A549 (cell line): ENCODE data around the gene SLC16A7. TPM values are rescaled to one million over a fixed set of nuclear protein-coding genes. Genes with fewer than 3 reads are reported as not detected.

Source experiments
- ATAC-seq, 2 experiments: fragments of 200-7000 bp in 1 of 2; fragments of >200 bp in 1 of 2; cut with Nextera tagmentation in 1 of 2; cut with Tn5 transposase in 1 of 2; 3 replicates each; pipeline versions ENCODE4 v1.8.0 to v1.9.1; 2018 to 2020; ENCODE audit warnings: mild to moderate bottlenecking in 1 of 2, moderate library complexity in 1 of 2
- CTCF ChIA-PET: fragments of 300-600 bp; sonication (Branson Sonifier 250); formaldehyde crosslinking; extraction: SDS; loops from one replicate; lab custom pipeline; 2021; ENCODE audit warnings: antibody characterized with exemption, inconsistent platforms; lab: Yijun Ruan, JAX
- POLR2A ChIA-PET: fragments of 350-600 bp; formaldehyde crosslinking; extraction: SDS; loops from one replicate; lab custom pipeline; 2021; ENCODE audit warnings: antibody characterized with exemption, inconsistent platforms; lab: Yijun Ruan, JAX
- DNase-seq, 2 experiments: peaks; one replicate each; pipeline versions ENCODE4 v3.0.0 to v3.0.0-alpha.2; 2011 to 2016; ENCODE audit warnings: low read depth in 1 of 2, low spot score in 1 of 2
- FAIRE-seq: peaks from 2 replicates; lab custom pipeline; 2011; peaks lifted over from hg19 to GRCh38; lab: Jason Lieb, UNC
- H3K27ac ChIP-seq, 2 experiments: fragments of >200 bp; sonication (Bioruptor Twin); formaldehyde crosslinking; 3 replicates each; pipeline ENCODE4 v1.5.1; 2016 to 2017
- H3K4me1 ChIP-seq: fragments of >200 bp; sonication (Bioruptor Twin); formaldehyde crosslinking; 3 replicates; pipeline ENCODE4 v1.6.1; 2016
- H3K4me2 ChIP-seq: fragments of >200 bp; sonication (Bioruptor Twin); formaldehyde crosslinking; 3 replicates; pipeline ENCODE4 v1.6.1; 2016
- H3K4me3 ChIP-seq: fragments of >200 bp; sonication (Bioruptor Twin); formaldehyde crosslinking; 3 replicates; pipeline ENCODE4 v1.5.1; 2016
- H3K9me3 ChIP-seq: fragments of >200 bp; sonication (Bioruptor Twin); formaldehyde crosslinking; 3 replicates; pipeline ENCODE4 v1.6.1; 2016
- CEBPB ChIP-seq, 2 experiments: fragments of >200 bp in 1 of 2; sonication (Bioruptor Twin) in 1 of 2; formaldehyde crosslinking in 1 of 2; IDR thresholded peaks; 2 replicates each; pipeline ENCODE4 v1.6.1; 2012 to 2016
- CHD4 ChIP-seq: fragments of 200-600 bp; sonication (generic); IDR thresholded peaks from 2 replicates; pipeline ENCODE4 v1.6.1; 2016; ENCODE audit warnings: antibody characterized with exemption, mild to moderate bottlenecking, borderline replicate concordance
- EHMT2 ChIP-seq: fragments of 200-600 bp; sonication (generic); IDR thresholded peaks from 2 replicates; pipeline ENCODE4 v1.6.1; 2016; ENCODE audit warnings: antibody characterized with exemption, low read depth, mild to moderate bottlenecking, moderate library complexity
- EP300 ChIP-seq, 2 experiments: fragments of >200 bp; sonication (Bioruptor Twin); formaldehyde crosslinking; IDR thresholded peaks; 2 replicates in 1 of 2; 3 replicates in 1 of 2; pipeline ENCODE4 v1.6.1; 2016 to 2017
- ESRRA ChIP-seq: fragments of 150-350 bp; IDR thresholded peaks from 2 replicates; pipeline ENCODE4 v1.6.1; 2014; ENCODE audit warnings: mild to moderate bottlenecking, low read length, borderline replicate concordance
- FOSB ChIP-seq: fragments of 250-450 bp; sonication (Bioruptor Pico); IDR thresholded peaks from 2 replicates; pipeline ENCODE4 v1.5.0; 2020; ENCODE audit warnings: mild to moderate bottlenecking, moderate library complexity
- GATA3 ChIP-seq: IDR thresholded peaks from 2 replicates; pipeline ENCODE4 v1.6.1; 2012; ENCODE audit warnings: borderline replicate concordance
- HOXA7 ChIP-seq: fragments of 250-450 bp; sonication (Bioruptor Pico); IDR thresholded peaks from 2 replicates; pipeline ENCODE4 v1.5.0; 2020; ENCODE audit warnings: mild to moderate bottlenecking, moderate library complexity
- HOXB5 ChIP-seq: fragments of 250-450 bp; sonication (Bioruptor Pico); IDR thresholded peaks from 2 replicates; pipeline ENCODE4 v1.5.0; 2020; ENCODE audit warnings: mild to moderate bottlenecking, moderate library complexity
- JUN ChIP-seq, 2 experiments: fragments of >200 bp; sonication (Bioruptor Twin); formaldehyde crosslinking; IDR thresholded peaks; 2 replicates in 1 of 2; 3 replicates in 1 of 2; pipeline ENCODE4 v1.6.1; 2016 to 2017
- KDM1A ChIP-seq: fragments of 200-600 bp; sonication (generic); IDR thresholded peaks from 2 replicates; pipeline ENCODE4 v1.6.1; 2016; ENCODE audit warnings: low read depth, mild to moderate bottlenecking
- KDM5A ChIP-seq: fragments of 200-600 bp; sonication (generic); IDR thresholded peaks from 2 replicates; pipeline ENCODE4 v1.6.1; 2016; ENCODE audit warnings: antibody characterized with exemption, mild to moderate bottlenecking
- MAFK ChIP-seq: fragments of 450-650 bp; IDR thresholded peaks from 2 replicates; pipeline ENCODE4 v1.6.1; 2014; ENCODE audit not compliant: partially characterized antibody
- MAZ ChIP-seq: fragments of 150-350 bp; IDR thresholded peaks from 2 replicates; pipeline ENCODE4 v1.6.1; 2014; ENCODE audit warnings: antibody characterized with exemption, low read depth, low read length, borderline replicate concordance
- MYC ChIP-seq: IDR thresholded peaks from 2 replicates; pipeline ENCODE4 v1.6.1; 2012; ENCODE audit warnings: mild to moderate bottlenecking, inconsistent platforms, low read length, improper control_type of control experiment, borderline replicate concordance
- NPAS2 ChIP-seq: fragments of 250-450 bp; sonication (Bioruptor Pico); IDR thresholded peaks from 2 replicates; pipeline ENCODE4 v1.8.0; 2022; ENCODE audit warnings: mild to moderate bottlenecking, moderate library complexity, borderline replicate concordance
- NR3C1 ChIP-seq: fragments of >200 bp; sonication (Bioruptor Twin); formaldehyde crosslinking; IDR thresholded peaks from 3 replicates; pipeline ENCODE4 v1.6.1; 2017
- PHF8 ChIP-seq: fragments of 200-600 bp; sonication (generic); IDR thresholded peaks from 2 replicates; pipeline ENCODE4 v1.6.1; 2016; ENCODE audit warnings: low read depth, mild to moderate bottlenecking, antibody characterized with exemption, moderate library complexity, borderline replicate concordance
- POLR2AphosphoS2 ChIP-seq: conservative IDR thresholded peaks from 2 replicates; pipeline ENCODE4 v1.6.1; 2012; ENCODE audit warnings: low read length, improper control_type of control experiment, inconsistent platforms
- RCOR1 ChIP-seq: fragments of 150-350 bp; IDR thresholded peaks from 2 replicates; pipeline ENCODE4 v1.6.1; 2014; ENCODE audit warnings: antibody characterized with exemption, low read length, low read depth
- RNF2 ChIP-seq: fragments of 200-600 bp; sonication (generic); IDR thresholded peaks from 2 replicates; pipeline ENCODE4 v1.6.1; 2016; ENCODE audit warnings: low read depth, mild to moderate bottlenecking, antibody characterized with exemption, moderate library complexity, borderline replicate concordance
- SREBF2 ChIP-seq: fragments of 450-650 bp; IDR thresholded peaks from 2 replicates; pipeline ENCODE4 v1.6.1; 2014; ENCODE audit warnings: mild to moderate bottlenecking, moderate library complexity
- ZC3H11A ChIP-seq: fragments of 450-650 bp; IDR thresholded peaks from 2 replicates; pipeline ENCODE4 v1.6.1; 2014; ENCODE audit warnings: antibody characterized with exemption, mild to moderate bottlenecking
- ZNF302 ChIP-seq: fragments of 250-450 bp; sonication (Bioruptor Pico); IDR thresholded peaks from 2 replicates; pipeline ENCODE4 v1.9.0; 2021; ENCODE audit warnings: inconsistent platforms, mild to moderate bottlenecking, moderate library complexity
- ZSCAN20 ChIP-seq: fragments of 250-450 bp; sonication (Bioruptor Pico); IDR thresholded peaks from 2 replicates; pipeline ENCODE4 v1.8.0; 2022; ENCODE audit warnings: mild to moderate bottlenecking, moderate library complexity
- WGBS: methylation state at CpG from one replicate; pipeline ENCODE4 v1.1.6; 2017; ENCODE audit errors: missing lambda C conversion rate; 5-methylcytosine and 5-hydroxymethylcytosine counted together
- polyA plus RNA-seq, 4 experiments: library from polyadenylated mRNA; depleted of rRNA in 3 of 4; stranded (reverse); fragments of >200 nt; fragmentation: RNase III in 1 of 4; extraction: RNeasy Plus Mini Kit Qiagen cat#74134 plus additional on column Dnase treatment in 1 of 4; gene quantifications; 2 replicates in 3 of 4; 3 replicates in 1 of 4; pipeline ENCODE4 v1.2.3, GENCODE V29; 2011 to 2017
- TF ChIP-seq, protein P1 (sequence below): fragments of 250-450 bp; sonication (Bioruptor Pico); IDR thresholded peaks from 2 replicates; pipeline ENCODE4 v1.5.0; 2020; ENCODE audit warnings: low read depth, mild to moderate bottlenecking, moderate library complexity
- TF ChIP-seq, protein P2 (sequence below): fragments of >200 bp; sonication (Bioruptor Twin); formaldehyde crosslinking; IDR thresholded peaks from 3 replicates; pipeline ENCODE4 v1.6.1; 2016

The SLC16A7 gene
- polyA plus RNA-seq, 2 of the 4 experiments (the other 2 are of a cell fraction): 0.14 to 0.23 TPM

DNA sequence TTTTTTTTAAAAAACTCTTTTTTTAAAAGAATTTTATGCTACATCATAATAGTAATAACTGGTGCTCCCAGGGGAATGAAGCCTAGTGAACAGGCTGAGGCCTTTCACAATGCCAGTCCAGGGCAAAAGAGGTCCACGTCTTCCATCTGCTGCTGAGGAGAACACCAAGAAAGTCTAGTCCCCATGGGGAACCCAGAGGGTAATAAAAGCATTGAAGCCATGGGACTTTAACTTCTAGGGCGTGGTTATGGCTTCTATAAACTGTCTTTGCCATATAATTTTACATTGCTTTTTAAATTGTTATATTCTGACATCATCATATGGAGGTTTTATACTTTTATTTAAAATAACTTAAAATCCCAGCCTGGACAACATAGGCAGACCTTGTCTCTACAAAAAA lies 64.3 kb downstream of the SLC16A7 start:
- no peak for FAIRE-seq
- 5% methylated on average over 2 of the region's 2 CpGs for WGBS
- Histone ChIP-seq H3K27ac (no peak overlapping the region), H3K9me3 (no peaks in the 10 kb centered on the region), H3K4me2 (no peak overlapping the region), H3K4me3 (no peak overlapping the region), H3K4me1 (no peaks in the 10 kb centered on the region)
- POLR2A ChIA-PET: no interaction called here
- CTCF ChIA-PET: no interaction called here
- no peak for ATAC-seq
- TF ChIP-seq HOXB5 (CRISPR knock-in tag): no peak
- TF ChIP-seq ZNF302: no peak
- no peak for TF ChIP-seq RNF2
- TF ChIP-seq HOXA7 (CRISPR knock-in tag): no peak
- no peak for TF ChIP-seq MAZ
- no peak for TF ChIP-seq ZC3H11A
- TF ChIP-seq NR3C1: no peak
- TF ChIP-seq GATA3: no peak
- TF ChIP-seq SREBF2: no peak
- no peak for TF ChIP-seq NPAS2 (CRISPR knock-in tag)
- no peak for TF ChIP-seq EP300 (IDR thresholded peaks at IDR 0.05)
- TF ChIP-seq RCOR1: no peak
- TF ChIP-seq KDM1A: no peak
- TF ChIP-seq CHD4: no peak
- TF ChIP-seq PHF8: no peak
- no peak for TF ChIP-seq ESRRA
- no peak for TF ChIP-seq MYC
- no peak for TF ChIP-seq EHMT2
- DNase-seq: no peak

DNA sequence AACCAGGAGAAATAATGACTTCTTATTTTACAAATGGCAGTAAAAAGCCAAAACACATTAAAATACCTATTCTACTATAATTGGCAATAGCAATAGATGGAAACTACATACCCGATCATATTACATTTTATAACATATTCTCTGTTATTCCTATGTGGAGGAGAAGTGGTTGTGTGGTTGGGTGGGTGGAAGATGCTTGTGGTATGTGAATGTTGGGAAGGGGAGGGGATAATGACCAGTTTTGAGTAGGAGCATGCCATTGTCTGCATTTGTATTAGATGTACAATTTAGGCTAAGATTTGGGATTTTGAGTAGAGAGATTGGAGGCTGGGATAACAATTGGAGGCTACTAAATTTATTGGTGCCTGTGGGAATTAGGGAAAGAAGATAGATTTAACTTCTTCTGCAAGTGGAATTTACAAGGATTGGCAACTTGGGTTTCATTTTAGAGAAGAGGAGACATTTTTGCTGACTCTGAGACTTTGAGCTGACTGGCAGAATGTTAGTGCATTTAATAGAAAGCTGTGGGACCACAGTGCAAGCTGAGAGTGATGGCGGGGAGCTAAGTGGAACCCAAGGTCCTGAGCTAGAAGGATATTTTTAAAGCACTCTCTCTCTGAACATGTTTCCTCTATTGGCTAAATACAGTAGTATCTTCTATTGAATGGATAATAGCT lies 65.2 kb downstream of the SLC16A7 start:
- 54% methylated on average over 2 of the region's 2 CpGs for WGBS
- POLR2A ChIA-PET: no interaction called here
- DNase-seq: no peak

DNA sequence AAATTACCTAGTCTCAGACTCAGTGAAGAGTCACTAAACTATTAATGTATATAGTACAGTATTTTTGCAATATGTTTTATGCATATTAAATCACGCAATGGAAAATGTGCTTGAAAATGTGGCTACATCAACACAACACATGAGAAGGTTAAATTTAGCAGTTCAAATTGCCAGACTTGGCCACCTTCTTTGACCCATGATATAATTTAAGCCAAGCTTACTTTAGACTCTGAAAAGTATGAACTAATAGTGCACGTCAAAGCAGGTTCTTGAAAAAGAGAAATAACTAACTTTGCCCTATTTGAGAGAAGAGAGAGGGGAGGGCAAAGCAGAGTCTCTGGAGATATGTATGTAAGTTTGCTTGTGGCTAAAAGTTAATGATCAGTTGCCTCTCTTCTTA lies 68.7 kb downstream of the SLC16A7 start:
- 56% methylated on average over 2 of the region's 2 CpGs for WGBS
- Histone ChIP-seq H3K9me3 (peaks cover 7% of the 10 kb centered on the region; the same call in 1 of the 3 replicates), H3K4me3 (no peak overlapping the region), H3K4me1 (no peaks in the 10 kb centered on the region), H3K4me2 (no peak overlapping the region), H3K27ac (no peak overlapping the region)
- FAIRE-seq: no peak
- ATAC-seq: no peak
- POLR2A ChIA-PET: no interaction called here
- CTCF ChIA-PET: no interaction called here
- TF ChIP-seq, protein P1, sequence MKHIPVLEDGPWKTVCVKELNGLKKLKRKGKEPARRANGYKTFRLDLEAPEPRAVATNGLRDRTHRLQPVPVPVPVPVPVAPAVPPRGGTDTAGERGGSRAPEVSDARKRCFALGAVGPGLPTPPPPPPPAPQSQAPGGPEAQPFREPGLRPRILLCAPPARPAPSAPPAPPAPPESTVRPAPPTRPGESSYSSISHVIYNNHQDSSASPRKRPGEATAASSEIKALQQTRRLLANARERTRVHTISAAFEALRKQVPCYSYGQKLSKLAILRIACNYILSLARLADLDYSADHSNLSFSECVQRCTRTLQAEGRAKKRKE (CRISPR knock-in tag): no peak
- TF ChIP-seq FOSB (CRISPR knock-in tag): no peak
- TF ChIP-seq KDM5A: no peak
- TF ChIP-seq CEBPB (IDR thresholded peaks at IDR 0.05): no peak
- no peak for TF ChIP-seq RNF2
- TF ChIP-seq JUN (IDR thresholded peaks at IDR 0.05): no peak
- DNase-seq: no peak

More for the DNA sequence above, 65.2 kb downstream of the SLC16A7 start:
- FAIRE-seq (no peak), ATAC-seq (no peak)
- Histone ChIP-seq H3K9me3 (no peaks in the 10 kb centered on the region), H3K4me3 (no peak overlapping the region), H3K27ac (no peak overlapping the region), H3K4me2 (no peak overlapping the region), H3K4me1 (no peaks in the 10 kb centered on the region)
- TF ChIP-seq ZSCAN20 (CRISPR knock-in tag) (no peak), CHD4 (no peak), NPAS2 (CRISPR knock-in tag) (no peak), POLR2AphosphoS2 (no peak), KDM1A (no peak), NR3C1 (no peak), MYC (no peak), MAFK (peak; percentile 45)
- TF ChIP-seq, protein P2, sequence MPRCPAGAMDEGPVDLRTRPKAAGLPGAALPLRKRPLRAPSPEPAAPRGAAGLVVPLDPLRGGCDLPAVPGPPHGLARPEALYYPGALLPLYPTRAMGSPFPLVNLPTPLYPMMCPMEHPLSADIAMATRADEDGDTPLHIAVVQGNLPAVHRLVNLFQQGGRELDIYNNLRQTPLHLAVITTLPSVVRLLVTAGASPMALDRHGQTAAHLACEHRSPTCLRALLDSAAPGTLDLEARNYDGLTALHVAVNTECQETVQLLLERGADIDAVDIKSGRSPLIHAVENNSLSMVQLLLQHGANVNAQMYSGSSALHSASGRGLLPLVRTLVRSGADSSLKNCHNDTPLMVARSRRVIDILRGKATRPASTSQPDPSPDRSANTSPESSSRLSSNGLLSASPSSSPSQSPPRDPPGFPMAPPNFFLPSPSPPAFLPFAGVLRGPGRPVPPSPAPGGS: no peak
- CTCF ChIA-PET: no interaction called here
